SIG-M5 treated with dmso at 0.1 percent for 504 hours (cell line): ENCODE results near the gene VTCN1.
"Not testable (repeated sequence)": the region's sequence is repeated elsewhere in the genome, so short reads cannot be mapped to it uniquely, and the experiment has no call there.

Experiments used
- DNase-seq: peaks from one replicate; lab custom pipeline; 2025; ENCODE audit not compliant: unreplicated experiment; lab: John Stamatoyannopoulos, UW

The VTCN1 gene

DNA sequence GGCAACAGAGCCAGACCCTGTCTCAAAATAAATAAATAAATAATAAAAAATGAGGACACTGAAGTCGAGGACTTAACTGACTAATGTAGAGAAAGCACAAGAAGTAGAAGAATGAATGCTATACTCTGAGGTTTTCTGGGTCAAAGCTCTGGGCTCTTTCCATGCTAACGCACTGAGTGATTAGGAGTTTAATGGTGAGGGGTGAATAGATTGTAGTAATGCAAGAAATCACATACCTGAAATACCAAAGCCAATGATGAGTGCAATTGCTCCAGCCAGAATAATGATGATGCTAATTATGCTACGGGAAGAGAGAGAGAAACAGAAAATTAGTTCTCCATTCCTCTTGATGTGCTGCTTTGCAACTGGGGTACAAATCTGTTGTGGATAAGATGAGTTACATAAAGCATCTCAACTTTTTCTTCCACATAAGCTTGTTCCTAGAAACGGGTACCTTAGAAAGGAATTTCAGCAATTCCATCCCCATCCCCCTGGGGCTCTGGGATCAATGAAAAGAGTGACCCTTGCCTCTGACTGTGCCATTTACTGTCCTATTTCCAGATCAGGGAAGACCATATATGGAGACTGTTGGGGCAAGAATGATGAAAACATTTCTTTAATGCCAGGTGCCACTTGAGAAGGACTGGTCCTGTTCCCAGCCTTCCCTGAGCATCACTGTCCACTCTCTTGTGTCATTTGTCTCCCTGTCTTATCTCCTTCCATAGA, 40.7 kb downstream of the VTCN1 start:
- DNase-seq: no peak

DNA sequence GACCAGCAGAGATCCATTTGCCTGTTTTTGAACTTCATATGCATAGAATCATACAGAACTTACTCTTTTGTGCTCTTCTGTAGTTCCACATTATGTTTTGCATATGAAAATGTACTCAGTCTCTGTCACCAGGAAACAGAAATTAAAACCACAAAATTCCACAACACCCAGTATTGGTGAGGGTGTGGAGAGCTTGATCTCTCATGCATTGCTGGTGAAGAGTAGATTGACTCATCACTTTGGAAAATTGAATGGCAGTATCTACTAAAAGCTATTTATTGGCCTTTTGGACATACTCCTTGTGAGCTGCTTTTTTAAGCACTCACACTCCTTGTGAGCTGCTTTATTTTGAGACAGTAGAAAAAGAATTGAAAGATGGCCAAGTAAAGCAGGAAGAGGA, 43.3 kb downstream of the VTCN1 start:
- DNase-seq: no peak

DNA sequence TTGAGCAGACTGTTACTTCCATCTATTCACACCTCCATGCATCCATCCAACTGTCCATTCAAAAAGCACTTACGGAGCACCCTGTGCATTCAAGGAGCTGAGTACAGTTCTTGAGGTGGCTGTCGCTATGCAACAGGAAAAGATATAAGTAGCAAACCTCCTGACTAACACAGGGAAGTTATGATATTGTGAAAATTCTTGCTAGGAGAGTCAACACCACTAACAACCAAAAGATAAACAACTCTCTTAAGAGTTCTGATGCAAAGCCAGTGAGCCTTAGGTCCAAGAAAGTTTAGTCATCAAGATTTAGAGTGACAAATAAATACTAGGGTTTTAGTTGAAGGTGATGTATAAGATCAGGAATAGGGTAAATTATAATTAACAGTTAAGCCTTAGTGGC, 44.7 kb downstream of the VTCN1 start:
- DNase-seq: no peak

GRCh38 chr1:117164209-117164608, 46.5 kb downstream of the VTCN1 start:
- DNase-seq: no peak

- no peak for DNase-seq
These were observed 47.9 kb downstream of the VTCN1 start for GRCh38 chr1:117162816-117163215.

- DNase-seq: no peak
These were observed 48.8 kb downstream of the VTCN1 start for GRCh38 chr1:117161887-117162286.

GRCh38 chr1:117151305-117151704, 59.4 kb downstream of the VTCN1 start:
- DNase-seq: not testable (repeated sequence)

DNA sequence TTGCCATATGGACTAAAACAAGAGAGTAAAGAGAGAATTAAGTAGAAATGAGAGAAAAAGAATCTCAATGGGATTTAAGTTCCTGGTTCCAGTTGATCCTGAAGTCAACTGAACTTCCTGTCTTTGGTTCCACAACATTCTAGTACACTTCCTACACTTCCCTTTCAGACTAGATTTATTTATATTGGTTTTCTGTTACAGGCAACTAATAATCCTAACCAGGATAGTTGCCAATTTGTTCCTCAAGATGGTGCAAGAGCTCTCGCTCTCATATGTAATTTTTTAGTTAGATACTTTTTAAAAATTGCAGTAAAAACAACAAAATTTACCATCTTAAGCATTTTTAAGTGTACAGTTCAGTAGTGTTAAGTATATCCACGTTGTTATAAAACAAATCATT, 60.4 kb downstream of the VTCN1 start:
- no peak for DNase-seq

- DNase-seq: no peak
These were observed 62.7 kb downstream of the VTCN1 start for GRCh38 chr1:117147856-117148588.

- no peak for DNase-seq
These were observed 63.3 kb downstream of the VTCN1 start for GRCh38 chr1:117147341-117147831.

- DNase-seq: no peak
These were observed 64.0 kb downstream of the VTCN1 start for GRCh38 chr1:117146575-117147340.

- DNase-seq: no peak
These were observed 64.7 kb downstream of the VTCN1 start for GRCh38 chr1:117146072-117146471.

DNA sequence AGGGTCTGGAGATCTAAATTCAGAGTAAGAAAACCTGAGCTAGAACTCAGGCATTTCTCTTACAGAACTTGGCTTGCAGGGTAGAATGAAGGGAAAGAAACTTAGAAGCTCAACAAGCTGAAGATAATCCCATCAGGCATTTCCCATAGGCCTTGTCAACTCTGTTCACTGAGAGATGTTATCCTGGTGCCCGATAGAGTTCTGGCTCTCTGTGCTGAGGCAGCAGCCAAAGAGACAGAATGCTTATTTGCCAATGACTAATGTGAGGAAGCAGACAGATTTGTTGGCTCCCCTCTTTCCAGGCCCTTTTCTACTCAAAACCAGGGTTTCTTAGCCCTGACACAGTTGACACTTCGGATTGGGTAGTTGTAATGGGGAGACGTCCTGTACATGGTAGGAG, 66.9 kb downstream of the VTCN1 start:
- no peak for DNase-seq

DNA sequence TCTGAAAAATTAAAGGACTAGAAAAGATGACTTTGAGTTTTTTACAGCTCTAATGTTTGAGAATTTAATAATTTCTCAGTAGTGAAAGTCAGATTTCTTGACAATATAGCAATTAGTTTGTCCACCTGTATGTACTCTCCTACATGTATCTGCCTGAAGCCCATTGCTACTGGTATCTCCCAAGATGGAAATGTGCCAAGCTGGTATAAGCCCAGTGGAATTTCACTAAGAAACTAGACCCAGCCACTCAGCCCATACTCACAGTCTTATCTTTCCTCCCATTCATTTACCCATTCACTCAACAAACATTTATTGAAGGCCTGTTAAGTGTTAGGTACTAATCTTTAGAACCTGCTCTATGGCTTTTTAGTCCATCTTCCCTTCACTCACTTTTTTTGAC, 67.6 kb downstream of the VTCN1 start:
- no peak for DNase-seq

- no peak for DNase-seq
These were observed 68.5 kb downstream of the VTCN1 start for GRCh38 chr1:117142200-117142599.

DNA sequence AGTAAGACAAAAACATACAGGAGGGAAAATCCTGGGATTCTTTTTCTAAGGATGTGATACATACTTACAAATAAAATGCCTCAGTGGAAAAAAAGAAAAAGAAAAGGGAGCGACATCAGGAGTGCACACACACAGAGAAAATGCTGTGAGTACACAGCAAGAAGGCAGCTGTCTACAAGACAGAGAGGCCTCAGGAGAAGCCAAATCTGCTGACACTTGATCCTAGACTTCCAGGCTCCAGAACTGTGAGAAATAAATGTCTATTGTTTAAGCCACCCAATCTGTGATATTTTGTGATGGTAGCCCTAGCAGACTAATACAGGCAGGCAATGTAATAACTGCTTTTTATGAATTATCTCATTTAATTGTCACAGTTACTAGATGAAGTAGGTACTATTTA, 72.2 kb downstream of the VTCN1 start:
- no peak for DNase-seq

GRCh38 chr1:117138106-117138505, 72.6 kb downstream of the VTCN1 start:
- DNase-seq: no peak

GRCh38 chr1:117137281-117137855, 73.4 kb downstream of the VTCN1 start:
- DNase-seq: no peak

DNA sequence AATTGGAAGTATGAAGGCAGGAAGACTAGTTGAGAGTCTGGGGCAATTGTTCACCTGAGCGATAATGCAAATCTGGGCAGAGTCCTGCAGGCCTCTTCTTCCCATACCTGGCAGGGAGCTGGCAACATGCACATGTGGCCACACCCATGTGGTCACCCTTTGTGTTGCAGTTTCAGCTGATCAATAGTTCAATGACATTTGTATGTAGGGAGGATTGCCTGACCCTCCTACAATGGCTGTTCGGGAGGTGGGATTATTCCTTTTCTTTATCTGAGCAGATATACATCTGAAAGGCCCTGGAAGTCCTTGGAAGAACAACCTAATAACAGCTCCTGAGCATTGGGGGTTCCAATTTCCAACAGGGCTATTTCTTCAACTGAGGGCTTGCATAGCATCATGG, 74.0 kb downstream of the VTCN1 start:
- no peak for DNase-seq

GRCh38 chr1:117135329-117135728, 75.4 kb downstream of the VTCN1 start:
- no peak for DNase-seq

DNA sequence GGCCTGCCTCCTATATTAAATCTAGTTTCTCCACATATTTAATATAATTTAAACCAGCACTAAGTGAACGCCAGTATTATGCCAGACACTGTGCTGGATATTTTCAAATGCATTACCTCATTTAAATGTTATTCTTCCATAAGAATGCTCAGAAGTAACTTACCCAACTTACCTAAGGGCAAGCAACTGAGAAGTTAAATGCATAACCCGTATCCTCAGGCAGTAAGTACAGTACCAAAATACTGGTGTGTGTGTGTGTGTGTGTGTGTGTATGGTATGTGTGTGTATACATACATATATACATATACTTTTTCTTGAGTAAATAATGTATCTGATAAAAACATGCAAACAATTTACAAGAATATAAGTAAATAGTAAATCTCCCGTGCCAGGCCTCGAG, 80.2 kb downstream of the VTCN1 start:
- DNase-seq: no peak
